ENCODE results near the gene ZNF256. TPM values are rescaled to one million over a fixed set of nuclear protein-coding genes. Genes with fewer than 3 reads are reported as not detected.

ZNF256 gene
- 0.29 and 3.5 TPM in 2 replicates for total RNA-seq

GRCh38 chr19:57947419-57948134, at the start of gene ZNF256:
TSS of gene ZNF256 (minus strand) at chr19:57947706. CDS start at chr19:57947474, 232 bp downstream.

GRCh38 chr19:57974434-57974833, 26.9 kb upstream of the ZNF256 start, which contains the start of gene C19orf18:
TSS of gene C19orf18 (minus strand) at chr19:57974534. CDS start at chr19:57974432, 102 bp downstream.

DNA sequence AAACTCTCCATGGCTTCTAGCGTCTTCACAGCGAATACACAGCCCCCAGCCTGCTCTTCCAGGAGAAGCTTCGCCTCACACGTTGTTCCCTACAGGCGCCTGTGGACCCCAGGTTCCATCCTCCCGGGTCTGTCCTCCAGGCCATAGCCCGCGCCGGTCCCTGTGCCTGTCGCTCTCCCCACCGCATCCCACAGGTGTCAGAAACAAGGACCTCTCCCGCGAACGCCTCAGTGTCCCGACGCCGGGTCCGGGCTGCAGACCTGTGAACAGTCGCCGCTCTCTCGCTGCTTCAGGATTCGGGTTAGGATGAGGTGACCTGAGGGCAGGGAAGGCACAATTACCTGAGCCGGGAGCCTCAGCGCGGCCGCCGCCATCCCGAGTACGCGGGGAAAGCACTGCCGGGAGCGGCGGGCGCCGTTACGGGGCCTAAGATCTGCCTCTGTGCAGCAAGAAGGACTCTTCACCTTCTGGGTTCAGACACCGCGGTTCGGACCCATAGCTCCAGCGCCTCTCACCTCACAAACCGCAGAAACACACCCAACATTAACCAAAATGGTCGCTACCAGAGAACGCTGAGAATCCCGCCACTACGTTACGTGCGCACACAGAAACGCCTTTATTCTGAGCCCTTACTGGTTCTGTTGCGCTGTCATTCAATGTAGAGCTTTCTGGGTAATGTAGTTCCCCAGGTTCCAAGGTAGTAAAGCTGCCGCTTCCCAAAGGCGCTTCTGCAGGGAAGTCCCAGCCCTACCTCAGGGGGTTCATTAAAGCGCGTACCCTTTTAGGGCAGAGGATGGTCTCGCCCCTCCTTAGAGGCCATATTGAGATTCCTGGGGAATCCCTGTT, 12.5 kb downstream of the ZNF256 start, which contains the start of gene ZNF418:
TSS of gene ZNF418 (minus strand) at position 583 of the 846 bp plus-strand sequence. CDS start 1,580 bp downstream, outside the sequence.

GRCh38 chr19:57916168-57916995, 31.1 kb downstream of the ZNF256 start, which contains the start of gene ZNF417:
TSS of gene ZNF417 (minus strand) at chr19:57916592. CDS start at chr19:57916411, 181 bp downstream.

Other genes starting within 250 kb of the ZNF256 start
- not detected in 2 replicates for gene ZNF154, start 238.5 kb downstream of the ZNF256 start, total RNA-seq
- 4.4 and 7.5 TPM in 2 replicates for gene ZNF671, start 220.1 kb downstream of the ZNF256 start, total RNA-seq
- 4.4 and 5.2 TPM in 2 replicates for gene ZNF776, start 200.9 kb downstream of the ZNF256 start, total RNA-seq
- 6.2 and 8.1 TPM in 2 replicates for gene ZNF586, start 178.0 kb downstream of the ZNF256 start, total RNA-seq
- gene ZNF552, start 132.8 kb downstream of the ZNF256 start, total RNA-seq: 1.6 and 1.7 TPM in 2 replicates
- 2.0 and 4.6 TPM in 2 replicates for gene ZNF587B, start 117.4 kb downstream of the ZNF256 start, total RNA-seq
- 6.3 and 14.9 TPM in 2 replicates for gene ZNF587, start 97.8 kb downstream of the ZNF256 start, total RNA-seq
- 0.71 and 1.4 TPM in 2 replicates for gene ZNF814, start 58.7 kb downstream of the ZNF256 start, total RNA-seq
- gene ZNF417, start 31.1 kb downstream of the ZNF256 start, total RNA-seq: 3.0 and 6.1 TPM in 2 replicates
- gene ZNF418, start 12.3 kb downstream of the ZNF256 start, total RNA-seq: 0.29 and 1.8 TPM in 2 replicates
- not detected in 2 replicates for gene C19orf18, start 26.8 kb upstream of the ZNF256 start, total RNA-seq
- 1.7 and 6.4 TPM in 2 replicates for gene ZNF606, start 55.1 kb upstream of the ZNF256 start, total RNA-seq
- gene ZSCAN1, start 86.3 kb upstream of the ZNF256 start, total RNA-seq: not detected in 2 replicates
- 0.58 and 2.5 TPM in 2 replicates for gene ZNF135, start 111.6 kb upstream of the ZNF256 start, total RNA-seq
- 22.2 and 43.2 TPM in 2 replicates for gene ZSCAN18, start 150.5 kb upstream of the ZNF256 start, total RNA-seq
- gene ZNF329, start 203.1 kb upstream of the ZNF256 start, total RNA-seq: 6.9 and 8.6 TPM in 2 replicates
- 20.5 and 22.0 TPM in 2 replicates for gene ZNF274, start 235.4 kb upstream of the ZNF256 start, total RNA-seq

Data from myometrial cell (primary cell).